Activated CD8-positive, alpha-beta memory T cell treated with anti-CD3 and anti-CD28 coated beads for 36 hours (primary cell): ENCODE measurements around the gene SSPN. TPM values are rescaled to one million over a fixed set of nuclear protein-coding genes. Genes with fewer than 3 reads are reported as not detected.

ENCODE experiments used
- CTCF ChIA-PET: fragments of 350-600 bp; sonication (Branson Sonifier 250); formaldehyde crosslinking; loops from one replicate; lab custom pipeline; 2021; ENCODE audit warnings: antibody characterized with exemption; lab: Charles Lee
- POLR2A ChIA-PET: fragments of 350-600 bp; sonication (Branson Sonifier 250); formaldehyde crosslinking; loops from one replicate; lab custom pipeline; 2021; ENCODE audit warnings: antibody characterized with exemption; lab: Charles Lee
- total RNA-seq, 2 experiments: library from RNA; stranded (reverse); gene quantifications; one replicate each; pipeline ENCODE4 v1.2.3, GENCODE V29; 2021

SSPN gene
- total RNA-seq, 2 experiments from 2014 or later = not detected

DNA sequence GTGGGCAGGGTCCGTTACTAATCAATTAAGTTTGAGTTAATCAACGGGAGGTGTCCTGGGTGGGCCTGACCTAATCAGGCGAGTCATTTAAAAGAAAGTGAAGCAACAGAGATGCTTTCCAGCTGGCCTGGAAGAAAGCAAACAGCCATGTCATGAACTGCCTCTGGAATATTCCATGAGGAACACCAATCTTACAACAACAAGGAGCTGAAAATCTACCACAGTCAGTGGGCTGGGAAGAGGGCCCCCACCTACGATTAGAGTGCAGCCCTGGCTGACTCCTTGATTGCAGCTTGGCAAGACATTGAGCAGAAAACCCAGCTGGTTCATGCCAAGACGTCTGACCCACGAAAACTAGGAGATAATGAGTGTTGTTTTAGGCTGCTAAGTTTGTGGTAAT, 56.2 kb downstream of the SSPN start:
- POLR2A ChIA-PET = no interaction called here
- CTCF ChIA-PET = no interaction called here

DNA sequence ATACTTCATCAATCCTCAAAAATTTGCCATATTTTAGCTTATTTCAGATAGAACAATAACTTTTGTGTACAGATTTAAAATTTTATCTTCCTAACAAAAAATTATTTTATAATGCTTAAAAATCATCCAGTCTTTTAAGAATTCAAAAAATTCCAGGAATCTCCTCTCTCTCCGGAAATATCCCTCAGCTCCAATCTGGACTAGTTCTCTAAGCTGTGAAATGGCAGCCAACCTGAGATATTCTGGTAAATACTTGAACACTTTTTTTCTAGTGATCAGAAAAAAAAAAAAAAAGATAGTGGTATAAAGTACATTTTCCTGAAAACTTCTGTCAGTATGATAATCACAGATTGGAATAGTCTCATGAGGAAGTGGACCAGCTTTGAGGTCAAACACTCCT, 57.6 kb downstream of the SSPN start:
- POLR2A ChIA-PET = no interaction called here
- CTCF ChIA-PET = no interaction called here

DNA sequence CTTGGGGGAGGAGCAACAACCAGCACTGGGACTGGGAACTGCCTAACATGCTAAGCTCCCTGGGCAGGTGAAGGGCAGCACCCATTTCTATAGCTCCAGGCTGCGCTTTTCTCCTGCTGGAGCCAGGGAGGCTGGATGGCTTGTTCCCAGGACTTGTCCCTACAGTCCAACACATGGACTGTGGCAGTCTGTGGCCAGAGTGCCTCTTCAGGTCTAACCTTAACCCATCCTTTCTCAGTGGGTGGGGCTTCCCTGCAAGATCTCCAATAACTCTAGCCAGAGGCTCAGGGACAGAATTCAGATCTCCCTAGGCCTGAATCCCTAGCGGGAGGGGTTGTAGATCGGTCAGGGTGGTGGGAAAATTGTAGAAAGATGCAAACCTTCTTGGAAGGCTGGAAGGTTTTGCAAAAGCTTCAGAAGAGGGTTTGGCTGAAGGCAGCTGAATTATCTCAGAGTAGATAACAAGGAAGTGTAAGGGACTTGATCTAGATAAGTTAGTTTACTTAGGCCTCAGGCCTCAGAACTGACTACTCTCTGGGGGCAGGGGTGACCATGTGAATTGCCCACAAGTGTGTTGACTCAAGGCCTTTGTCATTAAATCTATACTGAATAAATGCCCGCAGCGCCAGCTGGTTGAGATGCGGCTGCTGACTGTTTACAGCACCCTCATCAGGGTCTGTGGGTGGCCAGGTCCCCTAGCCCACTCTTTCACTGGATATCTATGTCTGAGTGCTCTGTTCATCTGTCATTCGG, 60.7 kb downstream of the SSPN start:
- ChIA-PET CTCF (no interaction called here), POLR2A (no interaction called here)

DNA sequence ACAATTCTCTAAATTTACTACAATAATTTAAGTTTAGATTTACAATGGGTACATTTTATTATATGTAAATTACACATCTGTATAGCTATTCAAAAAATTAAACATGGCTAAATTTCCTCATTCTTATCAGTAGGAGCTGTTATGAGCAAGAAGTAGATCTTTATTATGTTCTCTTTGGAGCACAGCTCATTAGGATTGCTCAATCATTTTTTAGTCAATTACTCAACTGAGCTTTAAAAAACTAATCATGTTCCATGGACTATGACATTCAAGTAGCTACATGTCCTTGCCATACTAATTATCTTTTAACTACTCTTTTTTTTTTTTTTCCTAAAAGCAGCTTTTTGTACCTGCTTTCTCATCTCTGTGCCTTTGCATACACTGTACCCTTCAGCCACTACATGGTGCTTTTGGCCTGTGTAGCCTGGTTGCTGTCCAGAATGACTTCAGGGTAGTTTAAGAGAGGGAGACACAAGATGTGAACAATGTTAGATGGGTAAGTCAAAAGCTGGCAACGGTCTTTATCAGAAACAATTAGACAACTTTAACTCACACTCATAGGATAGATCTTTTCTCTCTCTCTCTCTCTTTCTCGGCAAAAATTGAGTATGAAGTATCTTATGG, 69.0 kb downstream of the SSPN start:
- CTCF ChIA-PET = no interaction called here
- POLR2A ChIA-PET = no interaction called here

DNA sequence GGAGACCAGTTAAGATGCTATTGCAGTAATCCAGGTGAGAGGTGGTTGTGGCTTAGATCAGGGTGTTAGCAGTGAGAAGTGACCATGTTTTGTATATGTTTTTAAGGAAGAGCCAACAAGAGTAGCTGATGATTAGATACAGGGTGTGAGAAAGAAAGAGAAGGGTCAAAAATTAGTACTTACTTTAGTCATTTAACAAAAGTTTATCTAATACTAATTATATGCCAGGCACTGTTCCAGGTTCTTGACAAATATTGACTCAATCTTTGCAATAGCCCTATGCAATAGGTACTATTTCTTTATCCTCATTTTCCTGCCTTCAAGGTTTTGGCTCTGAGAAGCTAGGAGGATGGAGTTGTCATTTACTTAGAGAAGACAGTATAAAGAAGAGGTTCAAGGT, 70.2 kb downstream of the SSPN start:
- POLR2A ChIA-PET = no interaction called here
- CTCF ChIA-PET = no interaction called here

DNA sequence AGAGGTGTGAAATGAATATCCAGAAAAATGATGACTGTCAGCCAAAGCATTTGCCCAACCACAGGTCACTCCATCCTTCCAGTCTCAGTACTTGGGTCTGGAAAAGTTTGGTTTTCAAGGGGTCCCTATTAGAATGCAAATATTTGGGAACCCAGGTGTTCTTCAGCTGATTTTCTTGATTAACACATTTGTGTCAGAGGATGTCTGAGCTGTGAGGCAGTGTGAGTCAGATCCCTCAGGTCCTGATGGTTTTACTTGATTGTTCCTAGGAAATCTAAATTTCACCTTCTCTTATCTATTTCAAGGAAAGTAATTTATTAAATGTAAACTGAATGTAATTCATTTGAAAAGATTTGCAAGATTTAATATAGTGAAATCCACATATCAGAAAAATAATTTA, 71.5 kb downstream of the SSPN start:
- CTCF ChIA-PET = no interaction called here
- POLR2A ChIA-PET = no interaction called here

DNA sequence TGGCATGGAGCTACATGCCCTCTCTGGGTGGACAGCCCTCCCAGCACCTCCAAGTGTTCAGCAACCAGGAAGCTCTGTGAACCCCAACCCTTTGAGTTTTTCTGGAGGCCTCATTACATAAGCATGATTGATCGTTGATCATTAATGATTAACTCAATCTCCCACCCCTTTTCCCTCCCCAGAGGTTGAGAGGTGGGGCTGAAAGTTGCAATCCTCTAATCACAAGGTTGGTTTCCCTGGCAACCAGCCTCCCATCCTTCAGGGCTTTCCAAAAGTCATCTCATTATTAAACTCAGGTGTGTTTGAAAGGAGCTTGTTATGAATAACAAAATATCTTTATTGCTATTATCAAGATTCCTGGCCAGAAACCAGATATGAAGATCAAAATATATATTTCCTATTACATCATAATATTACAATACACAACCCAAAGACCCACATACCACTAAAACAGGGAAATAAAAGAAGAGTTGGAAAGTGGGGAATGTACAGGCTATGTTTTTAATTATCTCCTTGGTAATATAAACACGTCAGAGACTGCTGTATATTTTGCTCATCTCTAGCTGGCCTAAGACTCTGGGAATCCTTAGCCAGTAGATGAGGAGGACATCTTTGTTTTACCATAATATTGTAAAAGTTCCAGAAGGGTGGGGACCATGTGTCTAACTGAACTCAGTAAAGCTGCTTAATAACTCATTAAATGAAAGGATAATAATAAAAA, 73.6 kb downstream of the SSPN start:
- CTCF ChIA-PET = no interaction called here
- POLR2A ChIA-PET = no interaction called here

DNA sequence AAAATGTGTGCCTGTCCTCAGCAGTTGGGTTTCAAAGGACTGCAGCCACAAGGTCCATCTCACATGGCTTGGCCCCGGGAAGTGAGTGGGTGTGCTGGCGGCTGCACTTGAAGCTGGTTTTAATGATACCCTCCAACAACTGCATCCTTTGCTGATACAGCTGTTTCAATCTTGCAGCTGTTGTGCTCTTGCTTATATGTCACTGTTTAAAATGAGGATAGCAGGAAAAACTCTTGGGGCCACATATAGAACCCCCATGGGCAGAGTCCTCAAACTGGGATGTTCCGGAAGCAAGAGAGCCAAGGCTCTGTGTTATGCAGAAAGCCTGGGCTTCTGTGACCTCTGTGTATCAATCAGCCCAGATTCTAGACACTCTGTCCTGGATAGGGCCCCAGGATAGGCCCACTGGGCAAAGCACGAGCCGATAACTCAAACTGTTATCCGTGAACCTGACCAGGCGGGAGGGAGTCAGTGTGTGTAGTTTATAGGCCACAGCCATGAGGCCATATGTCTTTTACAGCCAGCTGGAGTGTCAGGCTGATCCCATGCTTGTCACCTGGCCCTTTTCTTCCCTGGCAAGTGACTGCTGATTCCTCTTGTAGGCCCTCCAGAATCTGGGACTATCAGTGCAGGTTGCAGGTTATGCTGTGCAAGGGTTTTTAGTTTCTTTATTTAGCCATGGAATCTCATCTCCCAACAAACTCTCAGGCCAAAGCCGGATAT, 74.3 kb downstream of the SSPN start:
- ChIA-PET POLR2A (no interaction called here), CTCF (no interaction called here)

DNA sequence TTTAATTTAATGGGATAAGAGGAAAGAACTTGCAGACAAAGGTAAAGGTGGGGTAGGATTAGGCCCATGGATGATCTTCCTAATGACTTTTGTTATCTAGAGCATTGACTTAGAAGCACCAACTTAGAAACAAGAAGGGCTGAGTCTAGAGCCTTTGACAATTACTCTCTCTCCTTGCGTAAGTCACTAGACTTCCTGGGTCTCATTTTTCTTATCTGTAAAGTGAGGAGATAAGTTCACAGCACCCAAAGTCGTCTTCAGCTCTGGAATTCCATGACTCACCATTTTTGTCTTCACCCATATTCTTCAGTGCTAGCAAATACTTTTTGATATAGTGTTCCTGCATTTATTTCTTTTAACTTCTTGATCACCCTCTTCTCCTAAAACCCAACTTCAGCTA, 75.7 kb downstream of the SSPN start:
- ChIA-PET CTCF (no interaction called here), POLR2A (no interaction called here)

DNA sequence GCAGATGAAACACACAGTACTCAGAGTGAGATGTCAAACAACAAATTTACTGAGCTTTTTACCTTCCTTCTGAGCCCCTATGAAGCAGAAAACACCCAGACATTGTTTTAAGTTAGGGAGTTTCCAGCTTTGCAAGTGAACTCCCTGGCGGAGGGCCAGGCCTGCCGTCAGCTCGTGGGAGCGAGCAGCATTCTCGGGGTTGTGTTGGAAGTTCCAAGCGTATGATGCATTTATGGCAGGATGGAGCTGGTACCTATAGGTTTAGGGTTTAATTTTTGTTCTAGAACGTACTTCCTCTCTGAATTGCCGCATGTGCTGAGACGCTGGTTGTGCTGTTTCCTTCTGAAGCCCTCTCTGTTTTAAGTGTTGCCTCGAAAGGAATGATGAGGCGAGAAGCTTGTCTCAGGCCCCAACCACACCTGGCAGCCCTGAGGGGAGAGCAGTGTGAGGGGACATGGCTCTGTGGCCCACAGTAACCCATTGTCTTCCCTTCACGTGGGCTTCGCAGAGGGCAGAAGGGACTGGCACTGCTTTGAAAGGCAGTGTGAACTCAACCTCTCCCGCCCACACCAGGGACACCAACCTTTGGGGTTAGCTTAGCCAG, 76.6 kb downstream of the SSPN start:
- CTCF ChIA-PET = no interaction called here
- POLR2A ChIA-PET = no interaction called here

DNA sequence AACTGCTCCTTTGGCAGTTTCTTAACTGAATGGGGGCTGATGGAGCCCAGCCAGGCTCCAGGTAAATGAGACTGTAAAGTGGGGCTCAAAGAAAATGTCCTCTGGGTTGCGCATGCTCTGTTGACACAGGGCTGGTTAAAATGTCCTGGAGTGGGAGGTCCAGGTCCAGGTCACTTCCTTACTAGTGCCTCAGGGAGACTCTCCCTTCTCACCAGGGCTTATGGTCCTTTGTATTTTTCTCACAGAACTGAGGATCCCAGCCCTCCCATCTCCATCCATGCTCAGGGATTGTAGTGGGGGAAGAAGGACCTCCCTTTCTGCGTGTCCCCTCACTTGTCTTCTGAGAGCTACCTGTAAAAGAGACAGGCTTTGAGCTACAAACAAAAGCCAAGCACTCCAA, 77.5 kb downstream of the SSPN start:
- POLR2A ChIA-PET = no interaction called here
- CTCF ChIA-PET = no interaction called here

DNA sequence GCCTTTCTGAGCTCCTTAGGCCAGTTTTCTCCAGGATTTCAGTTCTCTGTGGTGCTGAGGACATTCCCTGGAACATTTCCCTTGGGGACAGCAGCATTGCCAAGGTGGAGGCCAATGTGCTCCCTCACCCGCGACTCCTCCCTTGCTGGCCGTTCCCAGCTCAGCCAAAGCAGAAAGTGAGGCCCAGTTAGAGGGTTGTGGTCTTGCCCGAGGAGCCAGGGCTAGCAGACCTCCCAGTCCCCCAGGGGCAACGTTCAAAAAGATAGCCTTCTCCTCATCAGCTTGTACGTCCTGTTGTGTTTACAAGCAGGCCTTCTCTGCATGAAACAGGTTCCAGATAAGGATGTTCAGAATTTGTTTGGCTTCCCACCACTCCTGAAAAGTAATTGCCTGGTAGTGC, 78.4 kb downstream of the SSPN start:
- ChIA-PET CTCF (no interaction called here), POLR2A (no interaction called here)

DNA sequence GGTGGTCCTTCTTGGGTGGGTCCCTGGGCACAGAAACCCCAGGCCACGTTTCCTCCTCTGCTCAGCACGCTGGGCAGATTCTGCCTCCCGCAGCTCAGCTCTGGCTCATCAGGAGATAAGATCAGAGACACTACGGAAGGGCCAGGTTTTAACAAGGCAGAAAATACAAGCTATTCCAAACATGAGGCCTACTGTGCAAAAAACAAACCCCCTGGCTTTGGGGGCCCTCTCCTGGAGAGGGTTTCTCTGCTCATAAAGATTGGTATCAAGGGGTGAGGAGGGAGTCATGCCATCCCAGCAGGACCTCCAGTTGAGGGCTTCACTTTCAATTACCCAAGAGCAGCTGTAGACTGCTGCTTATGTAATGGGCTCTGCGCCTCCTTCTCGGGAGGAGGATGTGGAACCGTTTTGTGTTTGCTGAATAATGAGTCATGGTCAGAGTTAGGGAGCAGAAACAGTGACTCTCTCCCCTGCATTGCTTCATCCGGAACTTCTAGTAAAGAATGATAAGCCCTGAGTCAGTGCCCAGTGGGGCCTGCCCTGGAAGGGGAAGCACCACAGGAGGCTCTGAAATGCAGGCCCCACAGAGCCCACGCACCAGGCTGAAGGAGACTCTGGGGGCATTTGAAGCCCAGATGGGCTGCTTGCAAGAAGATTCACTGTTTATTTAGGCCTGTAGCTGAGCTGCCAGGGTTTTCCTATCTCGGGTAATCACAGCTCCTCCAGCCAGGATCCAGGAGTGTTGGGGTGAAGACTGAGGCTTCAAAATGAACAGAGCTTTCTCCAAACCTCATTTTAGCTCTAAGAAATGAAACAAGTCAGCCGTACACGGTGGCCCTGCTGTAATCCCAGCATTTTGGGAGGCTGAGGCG, 79.3 kb downstream of the SSPN start:
- ChIA-PET CTCF (no interaction called here), POLR2A (no interaction called here)

DNA sequence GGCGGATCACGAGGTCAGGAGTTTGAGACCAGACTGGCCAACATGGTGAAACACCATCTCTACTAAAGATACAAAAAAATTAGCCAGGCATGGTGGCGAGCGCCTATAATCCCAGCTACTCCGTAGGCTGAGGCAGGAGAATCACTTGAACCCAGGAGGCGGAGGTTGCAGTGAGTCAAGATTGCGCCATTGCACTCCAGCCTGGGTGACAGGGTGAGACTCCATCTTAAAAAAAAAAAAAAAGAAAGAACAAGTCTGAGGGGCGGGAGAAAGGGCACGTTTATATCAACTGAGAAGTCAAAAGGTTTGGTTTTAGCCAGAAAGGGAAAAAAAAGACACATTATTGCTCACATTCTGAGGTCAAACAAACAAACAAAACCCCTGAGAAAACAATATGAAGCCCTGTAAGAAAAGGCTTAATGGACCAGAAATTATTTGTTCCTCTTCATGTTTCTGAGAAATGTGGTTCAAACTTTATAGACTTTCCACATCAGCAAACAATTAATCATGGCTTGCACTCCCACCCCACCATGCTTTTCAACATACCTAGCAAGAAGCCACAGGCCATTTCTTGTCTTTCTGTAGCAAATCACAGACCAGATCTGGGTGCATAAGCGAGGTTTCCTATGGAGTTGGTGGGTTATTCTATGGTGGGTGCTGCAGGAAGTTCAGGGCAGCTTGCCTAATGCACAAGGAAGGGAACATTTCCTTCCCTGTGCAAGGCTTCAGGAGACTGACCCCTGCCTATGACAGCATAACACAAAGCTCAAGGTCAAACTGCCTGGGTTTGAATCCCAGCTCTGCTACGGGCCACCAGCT, 80.1 kb downstream of the SSPN start:
- CTCF ChIA-PET = no interaction called here
- POLR2A ChIA-PET = no interaction called here

DNA sequence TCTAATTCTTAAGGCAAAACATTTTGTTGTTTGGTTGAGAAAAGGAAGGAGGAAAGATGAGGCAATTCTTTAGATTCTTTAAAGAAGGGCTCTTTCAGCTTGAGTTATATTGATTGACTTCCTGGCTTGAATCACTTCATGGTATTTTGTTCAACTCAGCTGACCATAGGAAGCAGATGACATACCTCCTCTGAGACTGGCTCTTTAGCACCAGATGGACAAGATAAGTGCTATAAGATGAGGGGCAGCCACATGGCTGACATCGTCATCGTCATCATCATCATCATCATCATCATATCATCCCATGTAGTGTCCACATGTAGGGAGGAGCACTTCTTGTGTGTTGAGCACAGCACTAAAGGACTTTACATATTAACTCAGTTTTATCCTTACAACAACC, 81.3 kb downstream of the SSPN start:
- POLR2A ChIA-PET = no interaction called here
- CTCF ChIA-PET = no interaction called here

DNA sequence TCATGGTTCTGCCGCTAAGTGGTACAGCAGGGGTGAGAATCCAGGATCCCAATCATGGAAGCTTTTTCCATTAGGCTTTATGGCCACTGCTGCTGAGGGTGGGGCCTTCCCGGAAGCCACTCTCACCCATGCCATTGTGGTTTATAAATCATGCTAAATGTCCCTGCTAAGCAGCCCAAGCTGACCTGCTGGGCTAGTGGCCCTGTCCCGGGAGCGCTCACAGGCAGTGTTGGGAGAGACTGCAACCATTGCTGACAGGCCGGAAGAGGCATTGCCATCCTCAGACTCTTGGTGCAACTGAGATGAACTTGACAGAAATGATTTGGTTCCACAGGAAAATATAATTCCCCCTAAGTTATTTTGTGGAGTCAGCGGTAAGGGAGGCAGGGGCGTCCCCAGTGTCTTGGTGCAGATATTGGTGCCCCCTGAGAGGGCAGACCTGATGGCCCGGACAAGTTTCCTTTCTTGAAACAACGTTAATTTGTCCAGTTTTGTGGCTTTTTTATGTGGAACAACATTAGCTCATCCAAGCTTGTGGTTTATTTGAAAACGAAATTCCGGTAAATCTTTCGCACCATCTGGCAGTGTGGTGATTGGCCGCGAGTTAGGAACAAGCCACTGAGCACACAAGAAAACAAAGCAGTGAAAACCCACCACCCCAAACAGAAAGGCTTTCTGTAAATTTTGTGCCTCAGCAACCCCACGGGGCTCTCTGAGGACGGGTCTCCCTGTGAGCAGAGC, 82.3 kb downstream of the SSPN start:
- ChIA-PET POLR2A (no interaction called here), CTCF (no interaction called here)

DNA sequence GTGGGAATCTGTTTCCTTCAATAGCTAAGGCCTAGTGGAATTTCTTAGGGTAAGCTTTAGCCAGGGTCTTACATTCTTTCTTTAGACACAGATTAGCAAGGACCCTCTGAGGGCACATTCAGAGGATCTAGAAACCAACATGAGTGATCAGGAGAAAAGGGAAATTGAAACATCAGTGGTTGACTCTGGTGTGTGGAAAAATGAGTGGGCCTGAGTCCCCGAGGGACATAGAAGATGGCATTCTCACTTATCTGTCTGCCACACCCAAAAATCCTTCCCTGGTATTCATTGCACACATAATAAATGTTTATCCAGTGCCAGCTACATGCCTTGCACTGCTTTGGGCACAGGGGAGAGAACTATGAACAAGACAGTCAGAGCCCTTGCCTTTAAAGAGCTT, 82.9 kb downstream of the SSPN start:
- CTCF ChIA-PET = no interaction called here
- POLR2A ChIA-PET = no interaction called here

DNA sequence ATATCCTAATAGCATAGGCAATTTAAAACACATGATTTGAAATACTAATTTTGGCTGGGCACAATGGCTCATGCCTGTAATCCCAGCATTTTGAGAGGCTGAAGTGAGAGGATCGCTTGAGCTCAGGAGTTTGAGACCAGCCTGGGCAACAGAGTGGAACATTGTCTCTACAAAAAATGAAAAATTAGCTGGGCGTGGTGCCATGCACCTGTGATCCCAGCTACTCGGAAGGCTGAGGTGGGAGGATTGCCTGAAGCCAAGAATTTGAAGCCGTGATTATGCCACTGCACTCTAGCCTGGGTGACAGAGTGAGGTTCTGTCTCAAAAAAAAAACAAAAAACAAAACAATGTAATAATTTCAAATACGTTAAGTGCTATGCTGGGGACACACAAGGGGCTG, 83.3 kb downstream of the SSPN start:
- CTCF ChIA-PET = no interaction called here
- POLR2A ChIA-PET = no interaction called here
